Measurements from ENCODE around the gene STK32A.
A peak's percentile ranks its signal among the peaks of the same experiment; 100 is the strongest.
"Not testable (repeated sequence)": the region's sequence is repeated elsewhere in the genome, so short reads cannot be mapped to it uniquely, and the experiment has no call there.

Gene STK32A

DNA sequence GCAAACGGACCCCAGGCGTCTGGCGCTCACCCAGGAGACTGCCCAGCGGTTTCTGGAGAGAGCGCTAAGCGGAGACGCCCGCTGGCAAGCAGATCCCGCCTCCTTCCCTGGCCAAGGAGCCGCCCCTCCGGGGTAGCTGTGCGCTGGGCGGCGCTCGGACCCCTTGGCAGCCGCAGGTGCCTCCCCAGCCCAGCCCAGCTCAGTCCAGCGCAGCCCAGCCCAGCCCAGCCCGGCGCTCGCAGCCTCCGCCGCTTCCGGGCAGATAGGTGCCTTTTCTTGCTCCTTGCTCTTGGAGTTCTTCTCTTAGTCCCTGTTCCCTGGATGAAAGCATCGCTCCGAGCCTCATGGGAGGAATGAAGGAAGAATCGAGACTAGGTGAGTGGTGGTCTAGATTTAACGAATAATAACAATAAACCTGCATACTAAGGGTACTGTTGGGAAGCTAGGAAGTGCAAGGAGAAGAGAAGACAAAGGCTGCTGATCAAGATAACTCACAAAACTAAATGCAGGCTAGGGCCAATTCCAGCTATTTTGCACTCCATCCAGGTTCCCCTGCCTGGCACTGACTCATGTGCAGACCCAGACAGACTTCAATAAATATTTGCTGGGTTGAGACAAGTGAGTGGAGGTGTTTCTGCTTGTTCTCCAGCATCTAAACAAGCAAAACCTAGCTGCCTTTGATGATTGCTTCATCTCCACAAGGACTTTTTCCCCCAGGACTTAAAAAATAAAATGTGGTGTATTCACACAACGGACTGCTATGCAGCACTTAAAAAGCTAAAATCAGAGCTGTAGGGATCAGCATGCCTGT is at the start of gene STK32A:
Gene STK32A, plus strand, starts transcription at position 202 of the 811 bp plus-strand sequence. CDS start 4,609 bp downstream, outside the sequence.
- peak within 1 kb of the TSS; percentile 60 for H3K4me3 ChIP-seq (ENCODE audit: low read depth, low read length)

DNA sequence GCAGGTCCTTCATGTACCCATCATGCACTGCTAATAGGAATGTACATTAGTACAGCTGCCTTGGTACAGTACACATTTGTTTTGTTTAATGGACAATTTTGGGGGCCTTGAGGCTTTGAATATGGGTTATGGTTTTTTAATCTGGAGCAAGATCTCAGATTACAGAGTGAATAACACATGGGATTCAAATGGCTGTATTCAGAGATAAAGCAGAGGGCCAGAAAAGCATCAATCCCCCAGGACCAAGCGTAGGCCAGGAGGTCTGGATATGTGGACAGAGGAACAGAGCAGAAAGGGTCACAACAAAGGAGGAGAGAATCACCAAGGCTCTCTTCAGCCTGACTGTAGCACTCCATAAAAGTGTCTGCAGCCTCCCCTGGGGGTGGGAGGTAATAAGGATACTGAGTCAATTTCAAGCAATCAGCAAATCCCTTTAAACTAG is 47.7 kb upstream of the STK32A start:
- no peak overlapping the region for H3K4me3 ChIP-seq (ENCODE audit: low read depth, low read length)

DNA sequence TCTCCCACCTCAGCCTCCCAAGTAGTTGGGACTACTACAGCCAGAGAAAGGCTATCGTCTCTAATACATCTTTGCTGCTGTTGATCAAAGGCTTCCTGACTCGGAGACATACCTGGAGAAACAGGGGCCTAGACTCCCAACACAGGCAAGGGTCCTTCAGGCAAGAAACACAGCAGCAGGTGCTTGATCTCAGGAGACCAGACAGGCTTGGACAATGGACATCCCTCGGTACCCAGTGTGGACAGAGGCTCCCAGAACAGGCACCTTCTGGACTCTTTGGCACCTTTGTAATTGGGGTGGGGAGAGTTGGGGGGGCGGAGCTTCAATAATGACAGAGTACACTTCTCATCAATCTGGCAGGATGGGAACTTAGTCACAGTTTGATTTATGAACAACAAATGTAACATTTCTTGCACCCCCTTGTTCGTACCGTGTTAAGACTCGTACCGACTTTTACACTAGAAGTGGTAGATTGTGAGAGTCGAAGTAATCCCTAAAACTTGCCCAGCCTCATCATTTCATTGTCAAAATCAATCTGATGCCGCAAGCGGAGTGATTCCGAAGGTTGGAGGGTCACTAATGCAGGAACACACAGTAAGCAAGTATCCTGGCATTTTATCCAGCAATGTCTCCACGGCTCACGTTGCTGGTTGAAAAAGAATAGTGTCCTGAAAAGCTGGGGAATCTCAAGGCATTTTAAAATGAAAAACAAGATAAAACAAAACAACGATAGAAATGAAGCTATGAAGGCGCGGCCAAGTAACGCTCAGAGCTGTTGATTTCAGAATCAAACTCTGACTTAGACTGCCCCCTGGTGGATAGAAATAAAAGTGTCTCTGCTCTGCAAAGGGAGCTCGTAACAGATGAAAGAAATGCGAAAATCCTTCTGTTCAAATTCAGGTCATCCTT is 46.4 kb upstream of the STK32A start:
- no peak overlapping the region for H3K4me3 ChIP-seq (ENCODE audit: low read depth, low read length)

DNA sequence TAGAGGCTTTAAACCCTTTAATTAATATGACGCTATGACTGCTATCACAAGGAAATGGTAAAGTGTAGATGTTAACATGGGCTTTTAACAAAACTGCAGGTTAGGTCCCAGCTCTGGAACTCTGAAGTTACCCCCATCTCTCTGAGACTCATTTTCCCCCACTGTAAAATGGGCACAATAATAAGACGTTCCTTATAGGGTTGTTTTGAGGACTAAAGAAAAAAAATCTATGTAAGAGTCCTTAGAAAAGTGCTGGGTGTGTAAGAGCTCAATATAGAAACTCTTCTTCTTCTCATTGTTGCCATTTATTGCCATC is 45.8 kb upstream of the STK32A start:
- no peak overlapping the region for H3K4me3 ChIP-seq (ENCODE audit: low read depth, low read length)

DNA sequence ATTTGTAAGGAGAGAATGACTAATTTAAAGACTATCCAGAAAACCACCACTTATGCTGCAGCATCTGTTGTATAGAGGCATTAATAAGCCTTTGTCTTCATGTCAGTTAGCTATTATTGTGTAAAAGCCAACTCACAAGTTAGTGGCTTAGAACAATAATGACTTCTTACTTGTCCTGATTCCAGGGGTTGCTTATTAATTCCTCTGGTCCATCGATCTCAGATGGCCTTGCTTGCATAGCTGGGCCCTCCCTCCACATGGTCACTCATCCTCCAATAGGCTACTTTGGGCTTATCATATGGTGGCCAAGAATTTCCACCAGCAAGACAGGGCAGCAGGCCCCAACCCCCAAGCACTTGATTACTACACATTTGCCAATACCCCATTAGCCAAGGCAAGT is 44.5 kb upstream of the STK32A start:
- H3K4me3 ChIP-seq (ENCODE audit: low read depth, low read length), result no peak overlapping the region

DNA sequence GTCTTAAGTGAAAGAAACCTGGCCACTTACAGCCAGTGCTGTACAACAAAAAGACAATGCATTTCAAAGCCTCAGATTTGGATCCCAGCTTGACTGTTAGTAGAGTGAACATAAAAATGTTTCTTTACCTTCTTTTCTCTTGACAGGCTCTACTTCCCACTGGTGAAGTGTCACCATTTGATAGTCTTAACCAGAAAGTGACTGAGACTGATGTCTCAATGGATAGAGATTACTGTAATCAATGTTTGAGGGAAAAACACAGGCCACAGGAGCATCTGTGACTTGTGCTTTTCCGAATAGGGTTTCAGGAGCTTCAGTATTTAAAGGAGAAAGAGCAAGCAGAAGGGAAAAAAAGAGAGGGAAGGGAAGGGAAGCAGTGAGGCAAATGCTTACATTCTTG is 41.7 kb upstream of the STK32A start:
- H3K4me3 ChIP-seq (ENCODE audit: low read depth, low read length), result no peak overlapping the region

DNA sequence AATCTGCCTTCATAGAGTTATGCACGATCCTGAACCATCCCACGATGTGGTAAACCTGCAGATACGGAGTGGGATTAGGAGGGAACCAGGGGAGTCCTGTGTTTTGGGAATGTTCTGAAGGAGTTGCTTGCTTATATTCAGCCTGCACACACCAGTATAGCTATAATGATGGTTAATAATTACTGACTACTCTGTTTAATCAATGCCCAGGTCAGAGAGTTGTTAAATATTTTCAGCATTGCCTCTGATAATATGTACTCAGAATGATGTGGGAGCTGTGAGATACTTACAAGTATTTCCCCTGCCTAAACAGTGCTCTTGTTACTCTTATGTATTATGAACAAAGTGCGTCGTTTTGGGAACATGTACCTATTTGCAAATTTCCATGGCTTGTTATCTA is 34.8 kb upstream of the STK32A start:
- no peak overlapping the region for H3K4me3 ChIP-seq (ENCODE audit: low read depth, low read length)

DNA sequence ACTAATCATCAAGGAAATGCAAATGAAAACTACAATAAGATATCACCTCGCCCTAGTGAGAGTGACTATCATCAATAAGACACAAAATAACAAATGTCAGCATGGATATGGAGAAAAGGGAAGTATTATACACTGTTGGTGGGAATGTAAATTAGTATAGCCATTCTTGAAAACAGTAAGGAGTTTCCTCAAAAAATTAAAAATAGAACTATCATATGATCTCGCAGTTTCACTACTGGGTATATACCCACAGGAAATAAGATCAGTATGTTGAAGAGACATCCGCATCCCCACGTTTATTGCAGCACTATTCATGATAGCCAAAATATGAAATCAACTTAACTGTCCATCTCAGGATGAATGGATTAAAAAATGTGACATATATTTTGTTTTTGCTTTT is 31.6 kb upstream of the STK32A start:
- no peak overlapping the region for H3K4me3 ChIP-seq (ENCODE audit: low read depth, low read length)

DNA sequence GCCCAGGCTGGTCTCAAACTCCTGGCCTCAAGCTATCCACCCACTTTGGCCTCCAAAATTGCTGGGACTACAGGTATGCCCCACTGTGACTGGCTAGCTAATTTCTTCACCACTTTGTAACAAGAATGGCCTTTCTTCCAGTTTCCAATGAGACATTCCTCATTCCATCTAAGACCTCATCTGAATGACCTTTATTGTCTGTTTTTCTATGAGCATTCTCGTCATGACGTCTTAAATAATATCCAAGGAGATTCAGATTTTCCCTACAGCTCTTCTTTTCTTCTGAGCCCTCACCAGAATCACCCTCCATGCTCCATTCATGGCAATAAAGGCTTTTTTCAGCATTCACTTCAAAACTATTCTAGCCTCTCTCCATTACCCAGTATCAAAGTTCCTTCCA is 30.2 kb upstream of the STK32A start:
- H3K4me3 ChIP-seq (ENCODE audit: low read depth, low read length), result no peak overlapping the region

DNA sequence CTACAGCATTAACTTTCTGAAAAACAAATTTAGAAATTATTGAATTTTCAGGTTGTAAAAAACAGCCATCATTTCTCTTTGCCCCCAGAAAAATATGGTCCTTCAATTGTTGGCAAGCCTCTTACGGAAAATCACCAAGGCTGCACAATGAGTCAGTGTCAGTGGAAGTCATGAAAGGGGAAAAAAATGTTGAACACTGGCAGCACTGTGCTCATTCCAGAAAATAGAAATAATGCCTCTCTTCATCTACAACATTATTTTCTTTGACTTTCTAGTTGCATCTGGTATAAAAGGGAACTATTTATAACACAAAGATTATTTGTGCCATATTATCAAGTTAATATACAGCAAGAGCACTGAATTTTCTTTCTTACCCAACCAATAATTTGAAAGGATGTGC is 26.7 kb upstream of the STK32A start:
- no peak overlapping the region for H3K4me3 ChIP-seq (ENCODE audit: low read depth, low read length)

DNA sequence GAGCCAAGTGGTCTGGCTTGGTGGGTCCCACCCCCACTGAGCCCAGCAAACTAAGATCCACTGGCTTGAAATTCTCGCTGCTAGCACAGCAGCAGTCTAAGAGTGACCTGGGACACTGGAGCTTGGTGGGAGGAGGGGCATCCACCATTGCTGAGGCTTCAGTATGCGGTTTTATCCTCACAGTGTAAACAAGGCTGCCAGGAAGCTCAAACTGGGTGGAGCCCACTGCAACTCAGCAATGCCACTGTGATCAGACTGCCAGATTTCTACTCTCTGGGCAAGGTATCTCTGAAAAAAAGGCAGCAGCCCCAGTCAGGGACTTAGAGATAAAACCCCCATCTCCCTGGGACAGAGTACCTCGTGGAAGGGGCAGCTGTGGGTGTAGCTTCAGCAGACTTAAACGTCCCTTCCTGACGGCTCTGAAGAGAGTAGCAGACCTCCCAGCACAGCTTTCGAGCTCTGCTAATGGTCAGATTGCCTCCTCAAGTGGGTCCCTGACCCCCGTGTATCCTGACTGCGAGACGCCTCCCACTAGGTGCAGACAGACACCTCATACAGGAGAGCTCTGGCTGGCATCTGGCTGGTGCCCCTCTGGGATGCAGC is 18.2 kb upstream of the STK32A start:
- no peak overlapping the region for H3K4me3 ChIP-seq (ENCODE audit: low read depth, low read length)

DNA sequence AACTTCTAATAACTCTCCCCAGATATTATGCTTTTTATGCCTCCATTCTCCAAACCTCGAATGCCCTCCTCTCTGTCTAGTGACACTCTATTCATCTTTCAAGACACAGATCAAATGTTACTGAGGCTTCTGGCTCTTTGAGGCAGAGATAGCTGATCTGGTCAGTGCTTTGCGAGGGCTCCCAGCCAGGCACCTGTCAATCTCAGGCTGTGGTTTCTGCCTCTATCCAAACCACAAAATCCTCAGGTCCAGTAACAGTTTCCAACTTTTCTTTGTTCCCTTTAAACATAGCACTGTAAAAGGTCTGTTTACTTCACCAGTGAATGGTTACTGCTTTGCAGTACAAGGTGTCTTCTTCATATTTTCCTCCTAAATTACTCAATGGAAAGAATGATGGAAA is 11.5 kb upstream of the STK32A start:
- no peak overlapping the region for H3K4me3 ChIP-seq (ENCODE audit: low read depth, low read length)

DNA sequence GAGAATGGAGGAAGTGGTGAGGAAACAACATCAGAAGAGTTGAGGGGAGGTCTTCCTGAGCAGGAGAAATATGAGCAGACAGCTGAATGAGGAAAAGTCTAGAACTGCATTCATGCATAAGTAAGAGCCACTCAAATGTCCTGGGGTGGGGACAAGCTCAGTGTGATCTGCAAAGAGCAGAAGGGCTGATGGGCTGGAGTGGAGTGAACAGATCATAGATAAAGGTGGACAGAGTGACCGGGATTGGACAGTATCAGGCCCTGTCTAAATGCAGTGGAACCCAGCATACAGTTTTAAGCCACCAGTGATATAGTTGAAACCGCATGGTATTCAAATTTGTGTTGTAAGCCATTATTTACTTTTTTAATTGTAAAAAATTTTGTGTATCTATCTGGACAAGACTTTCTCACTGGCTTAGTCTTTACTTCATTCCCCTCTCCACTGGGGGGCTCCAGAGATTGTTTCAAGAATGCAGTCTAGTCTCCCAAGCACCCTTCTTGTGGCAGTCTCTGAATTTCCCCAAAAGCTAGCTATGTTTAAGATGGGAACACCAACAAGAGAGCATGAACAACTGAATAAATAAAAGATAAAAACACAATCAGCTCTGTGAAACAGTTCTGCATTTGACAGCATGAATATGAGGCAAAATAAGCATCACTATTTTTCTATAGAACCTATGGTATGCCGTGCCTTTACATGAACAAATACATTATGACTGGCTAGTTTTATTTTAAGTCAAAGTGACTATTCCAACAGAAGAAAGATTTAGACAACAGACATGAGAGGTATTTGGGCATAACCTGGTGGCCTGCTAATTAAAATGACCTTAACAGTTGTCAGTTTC is 10.7 kb upstream of the STK32A start:
- H3K4me3 ChIP-seq (ENCODE audit: low read depth, low read length), result no peak overlapping the region

DNA sequence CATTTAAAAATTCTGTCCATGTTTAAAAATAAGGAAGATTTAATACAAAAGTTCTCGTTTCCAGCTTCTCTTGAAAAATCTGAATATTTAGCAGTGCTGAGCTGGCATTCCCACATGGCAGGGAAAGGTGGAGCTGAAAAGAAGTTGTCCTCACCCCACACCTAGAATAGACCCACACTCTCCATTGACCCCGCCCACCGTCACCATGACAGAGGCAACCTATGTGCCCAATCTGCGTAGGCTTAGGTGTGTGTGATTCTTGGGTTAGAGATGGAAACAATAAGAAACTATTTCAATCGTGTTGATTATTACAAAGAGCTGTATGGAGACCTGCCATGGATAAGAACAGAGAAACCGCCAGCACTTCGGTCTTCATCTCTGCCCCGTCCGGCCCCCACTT is 8.9 kb upstream of the STK32A start:
- H3K4me3 ChIP-seq (ENCODE audit: low read depth, low read length), result no peak overlapping the region

DNA sequence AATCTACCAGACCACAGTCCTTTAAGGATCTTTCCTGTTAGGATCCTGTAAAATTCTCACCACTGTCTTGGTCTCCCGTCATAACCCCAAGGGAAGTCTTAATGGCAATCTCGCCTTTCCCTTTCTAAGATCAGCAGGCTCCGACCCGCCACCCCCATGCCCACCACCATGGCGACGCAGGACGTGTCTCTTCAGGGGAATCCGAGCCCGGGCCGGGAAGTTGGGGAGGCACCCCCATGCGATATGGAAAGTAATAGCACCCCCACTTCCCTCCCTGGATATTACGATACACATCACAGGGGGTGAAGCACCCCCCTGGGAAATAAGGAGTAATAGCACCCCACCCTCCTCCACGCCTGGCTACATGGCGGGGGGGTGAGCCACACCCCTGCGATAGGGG is 8.3 kb upstream of the STK32A start:
- no peak overlapping the region for H3K4me3 ChIP-seq (ENCODE audit: low read depth, low read length)

DNA sequence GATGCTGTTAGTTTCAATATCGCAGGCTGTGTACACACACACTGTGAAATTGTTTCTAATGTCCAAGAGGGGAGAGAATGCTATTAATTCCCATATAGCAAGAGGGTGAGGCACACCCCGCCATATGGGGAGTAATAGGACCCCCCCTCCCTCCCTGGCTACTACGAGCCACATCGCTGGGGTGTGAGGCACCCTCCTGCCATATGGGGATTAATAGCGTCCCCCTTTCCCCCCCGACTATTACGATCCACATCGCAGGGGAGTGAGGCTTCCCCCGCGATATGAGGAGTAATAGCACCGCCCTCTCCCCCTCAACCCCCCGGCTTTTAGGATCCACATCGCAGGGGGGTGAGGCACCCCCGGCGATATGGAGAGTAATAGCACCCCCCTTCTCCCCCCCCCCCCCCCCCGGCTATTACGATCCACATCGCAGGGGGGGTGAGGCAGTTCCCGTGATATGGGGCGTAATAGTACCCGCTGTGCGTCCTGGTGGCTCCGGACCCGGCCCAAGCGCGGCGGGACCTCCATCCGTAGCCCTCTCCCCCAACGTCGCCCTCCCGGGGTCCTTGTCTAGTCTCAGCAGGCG is 494 bp upstream of the STK32A start:
- peak overlapping the region; percentile 60 for H3K4me3 ChIP-seq (ENCODE audit: low read depth, low read length)

DNA sequence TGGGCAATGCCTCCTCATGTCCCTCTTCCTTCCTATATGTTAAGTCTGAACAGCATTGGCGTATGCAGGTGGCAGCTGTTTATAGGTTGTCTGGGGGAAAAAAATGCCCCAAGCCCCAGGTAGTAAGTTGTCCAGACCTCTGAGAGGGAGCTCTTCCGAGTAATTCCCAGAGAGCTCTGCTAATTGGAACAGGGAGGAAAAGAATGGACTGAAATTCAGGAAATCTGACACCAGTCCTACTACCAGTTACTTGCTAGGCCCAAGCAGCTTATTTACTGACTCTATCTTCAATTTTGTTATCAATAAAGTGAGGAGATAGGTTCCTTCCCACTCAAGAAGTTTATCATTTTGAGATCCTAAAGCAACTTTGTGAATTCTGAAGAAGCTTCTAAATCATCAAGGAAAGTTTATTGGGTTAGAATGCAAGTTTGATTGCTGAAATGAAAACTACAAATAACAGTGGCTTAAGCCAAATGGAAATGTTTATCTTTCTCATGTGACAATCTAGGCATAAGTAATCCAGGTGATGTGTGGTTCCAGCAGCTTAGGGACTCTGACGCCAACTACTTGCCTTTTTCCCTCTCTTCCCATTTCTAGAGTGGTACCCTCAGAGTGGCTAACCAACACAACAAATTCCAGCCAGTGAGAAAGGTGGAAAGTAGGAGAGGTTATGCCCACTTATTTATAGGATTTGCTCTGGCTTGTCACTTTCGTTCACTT is 5.6 kb downstream of the STK32A start:
- no peak overlapping the region for H3K4me3 ChIP-seq (ENCODE audit: low read depth, low read length)

DNA sequence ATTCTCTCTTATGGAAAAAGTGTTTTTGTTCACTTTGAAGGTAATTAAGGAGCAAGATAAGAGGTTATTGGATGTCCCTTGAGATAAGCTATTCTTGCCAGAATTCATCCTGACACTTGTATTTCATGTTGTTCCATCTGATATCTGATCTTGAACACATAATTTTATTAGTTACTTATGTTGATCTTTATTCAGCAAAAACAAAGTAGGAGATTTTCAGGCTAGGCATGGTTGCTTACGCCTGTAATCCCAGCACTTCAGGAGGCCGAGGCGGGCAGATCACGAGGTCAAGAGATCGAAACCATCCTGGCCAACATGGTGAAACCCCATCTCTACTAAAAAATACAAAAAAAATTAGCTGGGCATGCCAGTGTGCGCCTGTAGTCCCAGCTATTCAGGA is 8.4 kb downstream of the STK32A start:
- H3K4me3 ChIP-seq (ENCODE audit: low read depth, low read length), result not testable (repeated sequence)

DNA sequence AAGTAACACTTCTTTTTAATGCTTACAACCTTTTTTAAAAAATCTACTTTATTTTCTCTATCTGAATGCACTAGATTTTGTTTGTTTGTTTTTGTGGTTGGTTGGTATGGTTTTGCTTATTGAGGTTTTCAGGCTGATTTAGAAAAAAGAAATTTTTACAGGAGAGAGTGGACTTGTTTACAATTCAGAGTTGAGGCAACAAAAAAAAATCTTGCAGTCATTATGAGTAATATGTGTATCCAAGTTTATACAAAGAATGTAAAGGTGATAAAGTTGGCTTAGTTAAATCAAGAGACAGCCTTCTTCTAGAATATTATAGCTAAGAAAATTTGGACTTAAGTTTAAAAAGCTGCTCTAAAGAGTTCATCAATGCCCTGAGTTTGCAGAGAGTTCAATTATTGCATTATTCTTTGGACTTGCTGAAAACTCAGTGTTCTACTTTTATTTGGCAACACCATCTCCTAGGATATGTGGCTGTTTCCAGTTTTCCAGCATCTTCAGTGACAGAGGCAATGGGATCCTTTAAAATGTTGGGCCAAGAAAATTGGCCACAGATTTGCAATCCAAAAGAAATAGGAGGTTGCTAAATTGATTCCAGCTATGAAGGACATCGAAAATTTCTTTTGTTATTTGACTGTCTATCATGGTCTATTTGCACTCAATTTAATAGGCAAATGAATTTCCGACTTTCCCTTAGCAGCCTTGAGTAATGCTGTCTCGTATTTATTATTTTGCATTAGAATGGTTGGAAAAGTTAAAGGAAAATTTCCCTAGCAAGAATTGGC is 10.7 kb downstream of the STK32A start:
- no peak overlapping the region for H3K4me3 ChIP-seq (ENCODE audit: low read depth, low read length)
